ENCODE measurements around the gene DPP6.
A peak's percentile ranks its signal among the peaks of the same experiment; 100 is the strongest.

DPP6 gene

DNA sequence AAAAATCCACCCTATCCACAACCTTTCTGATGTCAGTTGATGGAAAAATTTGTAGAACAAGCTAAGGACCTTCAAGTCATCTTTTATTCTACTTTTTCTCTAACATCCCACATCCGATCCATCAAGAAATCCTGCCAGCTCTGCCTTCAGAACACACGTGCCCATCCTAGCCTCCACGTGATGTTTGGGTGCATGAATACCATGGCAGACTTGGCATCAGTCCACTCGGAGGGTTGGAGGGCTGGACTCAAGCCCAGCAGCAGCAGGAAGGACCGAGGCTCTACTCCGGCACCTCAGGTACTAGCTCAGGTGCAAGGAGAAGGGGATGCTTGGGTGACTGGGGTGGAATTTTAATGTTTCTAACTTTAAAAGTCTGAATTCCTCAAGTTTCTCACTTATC, 428.6 kb downstream of the DPP6 start:
- no peak for DNase-seq

DNA sequence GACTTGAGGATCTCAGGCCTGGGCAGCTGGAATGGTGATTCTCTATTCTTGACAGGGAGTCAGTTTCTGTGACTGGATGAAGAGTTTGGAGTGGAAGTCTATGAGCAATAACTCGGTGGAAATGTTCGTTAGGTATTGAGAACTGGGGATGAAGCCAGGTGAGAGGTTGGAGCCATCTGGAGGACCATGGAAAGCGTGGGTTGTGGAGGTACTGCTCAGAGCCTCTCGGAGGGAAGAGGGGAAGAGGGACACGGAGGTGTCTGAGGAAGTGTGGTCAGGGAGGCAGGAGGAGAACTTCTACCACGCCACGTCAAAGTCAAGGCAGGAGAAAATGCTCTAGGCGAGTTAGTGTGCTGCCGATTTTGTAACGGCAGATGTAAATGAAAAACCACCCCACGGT, 430.7 kb downstream of the DPP6 start:
- DNase-seq, result no peak

DNA sequence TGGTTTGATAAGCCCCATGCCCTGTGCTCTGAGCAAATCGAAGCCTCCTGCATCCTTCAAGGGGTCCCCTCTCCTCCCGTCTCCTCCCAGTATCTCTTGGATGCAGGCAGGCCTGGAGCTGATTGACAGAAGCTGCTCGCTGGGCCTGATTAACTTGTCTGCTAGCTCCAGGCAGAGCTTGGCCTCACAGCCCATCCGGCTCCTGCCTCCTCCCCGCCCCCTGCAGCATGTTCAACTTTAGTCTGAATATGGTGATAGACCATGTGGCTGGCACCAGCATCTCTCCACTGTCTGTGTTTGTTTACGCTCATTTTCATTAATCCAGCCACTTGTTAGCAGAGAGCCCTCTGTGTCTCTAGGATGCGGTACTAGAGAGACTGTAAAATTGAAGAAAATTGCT, 432.2 kb downstream of the DPP6 start:
- no peak for DNase-seq

GRCh38 chr7:154484943-154485342, 432.7 kb downstream of the DPP6 start:
- no peak for DNase-seq

DNA sequence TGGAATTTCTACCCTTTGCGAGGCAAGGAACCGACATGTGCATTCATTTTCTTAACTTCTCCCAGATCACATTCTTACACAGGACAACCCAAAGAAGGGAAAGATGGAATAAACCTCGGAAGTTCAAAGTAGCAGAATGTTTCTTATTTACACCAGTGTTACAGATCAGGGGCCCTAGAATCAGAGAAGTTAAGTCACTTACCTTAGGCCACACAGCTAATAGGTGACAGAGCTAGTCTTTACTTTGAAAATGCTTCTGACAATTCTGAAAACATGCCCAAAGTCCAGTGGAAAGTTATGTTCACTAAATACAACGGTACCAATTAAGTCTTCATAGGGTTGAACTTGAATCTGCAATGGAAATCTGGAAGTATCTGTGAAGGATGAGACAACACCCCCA, 437.7 kb downstream of the DPP6 start:
- no peak for DNase-seq

- no peak for DNase-seq
Measured at GRCh38 chr7:154493594-154493993, 441.4 kb downstream of the DPP6 start.

DNA sequence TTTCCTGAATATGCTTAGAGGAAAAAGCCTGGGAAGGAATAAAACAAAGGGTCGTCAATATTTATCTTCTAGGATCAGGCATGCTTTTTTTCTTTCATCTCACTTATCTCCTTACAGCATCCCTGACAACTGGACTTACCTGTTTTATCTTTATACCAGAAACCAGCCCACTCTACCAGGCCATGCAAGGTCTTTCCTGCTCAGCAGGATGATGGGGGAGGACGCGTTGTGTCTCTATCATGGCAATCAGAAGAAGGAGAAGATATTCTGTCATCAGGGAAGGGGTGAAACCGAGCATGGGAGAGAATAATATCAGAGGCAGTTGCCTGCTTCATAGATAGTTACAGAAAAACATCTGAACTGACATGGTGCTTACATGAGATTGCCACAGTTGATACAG, 445.6 kb downstream of the DPP6 start:
- no peak for DNase-seq

DNA sequence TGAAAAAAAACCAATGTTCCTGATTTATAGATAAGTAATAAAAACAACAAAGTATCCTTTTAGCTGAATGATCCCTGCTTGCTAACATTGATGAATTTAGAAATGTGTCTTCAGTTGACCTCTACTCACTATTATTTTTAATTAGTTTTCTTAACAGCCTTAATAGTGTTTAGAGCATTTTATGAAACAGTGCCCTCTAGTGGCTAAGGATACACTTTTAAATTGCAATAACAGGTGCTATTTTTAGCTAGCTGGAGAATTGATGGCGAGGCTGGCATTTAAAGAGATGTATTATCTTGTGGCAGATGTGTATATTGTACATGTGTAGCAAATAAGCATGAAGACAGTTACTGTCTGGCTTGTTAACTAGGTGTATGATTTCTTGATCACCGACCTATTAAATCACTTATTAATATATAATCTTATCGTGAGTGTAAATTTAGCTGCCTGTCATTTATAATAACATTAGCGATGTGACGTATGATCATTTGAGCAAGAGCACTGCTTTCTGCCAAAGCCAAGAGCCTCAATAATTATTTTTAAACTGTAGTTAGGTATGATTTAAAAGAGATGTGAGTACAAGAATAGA, 451.9 kb downstream of the DPP6 start:
- DNase-seq, result peak; percentile 21

DNA sequence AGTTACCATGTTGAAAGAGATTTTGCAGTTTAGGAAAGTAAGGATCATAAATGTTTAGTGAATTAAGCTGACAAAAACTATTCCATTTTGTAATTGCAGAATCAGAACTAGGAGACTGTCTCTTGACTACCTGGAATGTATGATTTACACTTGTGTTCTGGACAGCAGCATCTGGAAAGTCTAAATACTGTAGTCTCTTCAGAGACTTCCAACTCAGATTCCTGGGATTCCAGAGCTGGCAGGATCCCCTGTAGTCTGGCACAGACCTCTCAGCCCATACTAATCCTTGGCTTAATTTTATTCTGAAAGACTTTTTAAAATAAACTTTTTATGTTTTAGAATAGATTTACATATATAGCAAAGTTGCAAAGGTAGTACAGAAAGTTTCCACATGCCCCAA, 452.7 kb downstream of the DPP6 start:
- no peak for DNase-seq

DNA sequence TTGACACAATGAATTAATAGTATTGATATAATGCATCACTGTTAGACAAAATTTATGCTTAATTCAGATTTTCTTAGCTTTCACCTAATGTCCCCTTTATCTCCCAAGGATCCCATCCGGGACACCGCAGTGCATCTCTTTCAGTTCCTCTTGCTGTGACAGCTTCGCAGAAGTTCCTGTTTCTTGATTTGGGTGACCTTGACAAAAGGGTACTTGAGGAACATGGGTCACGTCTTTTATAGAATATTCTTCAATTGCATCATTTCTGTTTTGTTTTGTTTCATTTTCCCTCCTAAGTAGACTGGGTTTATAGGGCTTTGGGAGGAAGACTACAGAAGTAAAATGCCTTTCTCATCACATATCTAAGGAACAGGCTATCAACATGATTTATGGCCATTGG, 453.2 kb downstream of the DPP6 start:
- DNase-seq, result no peak

- DNase-seq, result no peak
Measured at GRCh38 chr7:154509192-154509591, 457.0 kb downstream of the DPP6 start.

- DNase-seq, result no peak
Measured at GRCh38 chr7:154512121-154512833, 460.1 kb downstream of the DPP6 start.

- no peak for DNase-seq
Measured at GRCh38 chr7:154517768-154518167, 465.6 kb downstream of the DPP6 start.

GRCh38 chr7:154519229-154519628, 467.0 kb downstream of the DPP6 start:
- DNase-seq, result no peak

DNA sequence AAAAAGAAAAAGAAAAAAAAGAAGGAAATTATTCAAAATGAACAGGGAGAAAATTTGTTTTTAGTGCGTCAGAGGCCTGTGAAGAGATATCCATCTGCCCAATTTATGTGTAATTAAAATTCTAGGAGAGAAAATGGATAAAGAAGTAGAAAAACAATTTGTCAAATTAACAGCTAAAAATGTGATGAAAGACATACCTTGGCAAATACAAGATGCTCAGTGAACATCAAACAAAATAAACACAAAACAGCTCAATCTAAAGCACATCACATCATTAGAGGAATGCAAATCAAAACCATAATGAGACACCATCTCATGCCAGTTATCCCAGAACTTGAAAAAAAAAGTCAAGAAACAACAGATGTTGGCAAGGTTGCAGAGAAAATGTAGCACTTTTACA, 477.9 kb downstream of the DPP6 start:
- no peak for DNase-seq

GRCh38 chr7:154532771-154533170, 480.6 kb downstream of the DPP6 start:
- no peak for DNase-seq

- DNase-seq, result no peak
Measured at GRCh38 chr7:154540596-154540995, 488.4 kb downstream of the DPP6 start.

DNA sequence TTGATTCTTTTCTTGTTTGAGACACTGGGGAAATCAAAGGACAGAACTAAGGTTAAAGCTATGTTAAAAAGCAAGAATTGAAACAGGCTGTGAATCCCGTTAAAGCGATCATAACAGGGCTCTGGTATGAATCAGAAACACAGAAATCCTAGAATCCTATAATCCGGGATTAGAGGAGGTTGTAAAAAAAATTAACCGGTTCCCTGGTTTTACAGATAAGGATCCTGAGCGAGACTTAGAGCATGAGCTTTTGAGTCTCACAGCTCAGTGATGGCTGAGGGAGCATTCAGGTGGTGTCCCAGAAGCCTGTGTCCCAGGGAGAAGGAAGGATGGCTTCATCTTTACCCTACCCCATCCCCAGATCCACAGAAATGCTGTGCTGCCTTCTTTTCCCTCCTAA, 489.4 kb downstream of the DPP6 start:
- no peak for DNase-seq

- DNase-seq, result no peak
Measured at GRCh38 chr7:154546946-154547587, 494.9 kb downstream of the DPP6 start.

DNA sequence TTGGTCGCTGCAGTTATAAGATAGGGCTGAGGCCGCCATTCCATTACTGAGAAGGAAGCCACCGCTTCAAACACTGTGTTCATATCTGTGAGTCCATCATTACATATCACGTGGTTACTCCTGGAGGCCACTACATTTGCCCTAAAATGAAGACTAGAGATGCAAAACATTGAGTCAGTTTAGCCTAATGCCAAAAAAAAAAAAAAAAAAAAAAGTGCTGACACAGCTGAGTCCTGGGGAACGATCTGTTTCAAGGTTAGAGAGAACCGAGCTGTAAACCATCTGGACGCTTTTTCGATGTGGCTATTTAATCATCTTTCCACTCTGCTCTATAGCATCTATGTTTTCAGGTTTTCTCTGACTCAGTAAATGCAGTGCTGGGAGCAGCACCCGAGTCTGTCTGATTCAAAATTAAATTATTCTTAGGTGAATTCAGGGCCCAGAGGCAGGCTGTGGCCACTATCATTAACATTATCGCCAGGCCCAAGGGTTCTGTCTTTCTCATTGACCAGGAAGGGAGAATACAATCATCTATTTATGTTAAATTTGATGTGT, 501.6 kb downstream of the DPP6 start:
- DNase-seq, result no peak

GRCh38 chr7:154559454-154559853, 507.3 kb downstream of the DPP6 start:
- DNase-seq, result no peak

- DNase-seq, result no peak
Measured at GRCh38 chr7:154564676-154565075, 512.5 kb downstream of the DPP6 start.

DNA sequence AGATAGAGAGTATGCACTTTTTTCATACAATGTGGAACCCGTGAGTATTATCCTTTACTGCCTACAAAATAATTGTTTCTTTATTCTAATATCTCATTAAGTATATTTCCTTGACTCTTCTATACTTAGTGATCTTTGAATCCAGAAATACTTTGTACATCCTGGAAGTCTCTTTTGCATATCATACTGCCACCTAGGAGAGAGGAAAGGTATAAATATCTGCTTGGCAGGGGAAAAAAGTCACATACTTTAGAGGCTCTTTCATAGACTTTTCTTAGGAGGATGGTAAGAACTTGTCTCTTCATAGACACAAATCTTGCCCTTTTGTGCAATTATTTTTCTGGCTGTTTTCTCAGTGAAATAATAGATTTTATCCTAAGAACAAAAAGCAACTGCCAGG, 514.7 kb downstream of the DPP6 start:
- DNase-seq, result no peak

DNA sequence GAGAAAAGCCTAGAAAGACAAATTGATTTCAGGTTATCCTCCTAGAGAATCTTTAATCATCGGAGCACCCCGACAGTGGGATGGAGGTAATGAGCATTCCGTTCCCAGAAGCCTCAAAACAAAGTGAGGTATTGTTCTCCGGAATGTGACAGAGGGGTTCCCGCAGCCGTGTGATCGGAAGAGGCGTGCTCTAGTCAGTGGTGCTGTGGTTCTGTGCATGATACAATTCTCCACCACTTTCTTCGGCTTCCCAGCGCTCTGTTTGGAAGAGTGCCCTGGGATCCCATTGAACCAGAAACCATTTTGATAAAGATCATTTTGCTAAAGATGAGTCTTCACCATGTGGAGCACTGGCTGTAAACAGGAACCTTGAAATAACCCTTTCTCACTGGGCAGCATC, 516.1 kb downstream of the DPP6 start:
- no peak for DNase-seq
